ENCODE results near the gene DNHD1.

DNHD1 gene

GRCh38 chr11:6565325-6565724, 68.2 kb downstream of the DNHD1 start:
- DNase-seq, result no peak

- no peak for DNase-seq
Observed at GRCh38 chr11:6565988-6566703, 69.1 kb downstream of the DNHD1 start.

DNA sequence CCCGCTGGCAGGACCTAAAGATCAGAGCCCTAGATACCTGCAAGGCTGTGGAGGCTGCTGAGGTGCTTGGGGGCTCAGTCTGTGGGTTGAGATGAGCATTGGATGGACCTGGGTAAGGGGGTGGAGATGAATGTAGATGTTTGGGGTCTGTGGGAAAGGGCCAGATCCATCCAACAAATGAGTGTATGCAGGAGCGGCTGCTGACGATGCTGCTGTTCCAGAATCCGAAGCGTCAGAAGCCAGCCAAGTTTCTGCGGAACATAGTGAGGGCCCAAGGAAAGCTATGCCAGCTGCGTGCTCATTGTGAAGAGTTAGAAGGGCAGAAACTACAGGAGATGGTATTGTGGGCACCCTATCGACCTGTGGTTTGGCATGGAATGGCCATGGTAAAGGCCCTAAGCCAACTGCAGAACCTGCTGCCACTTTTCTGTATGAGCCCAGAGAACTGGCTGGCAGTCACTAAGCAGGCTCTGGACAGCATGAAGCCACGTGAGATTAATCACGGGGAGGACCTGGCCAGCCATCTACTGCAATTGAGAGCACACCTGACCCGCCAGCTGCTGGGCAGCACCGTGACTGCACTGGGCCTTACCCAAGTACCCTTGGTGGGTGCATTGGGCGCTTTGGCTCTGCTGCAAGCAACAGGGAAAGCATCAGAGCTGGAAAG, 69.8 kb downstream of the DNHD1 start:
- no peak for DNase-seq

DNA sequence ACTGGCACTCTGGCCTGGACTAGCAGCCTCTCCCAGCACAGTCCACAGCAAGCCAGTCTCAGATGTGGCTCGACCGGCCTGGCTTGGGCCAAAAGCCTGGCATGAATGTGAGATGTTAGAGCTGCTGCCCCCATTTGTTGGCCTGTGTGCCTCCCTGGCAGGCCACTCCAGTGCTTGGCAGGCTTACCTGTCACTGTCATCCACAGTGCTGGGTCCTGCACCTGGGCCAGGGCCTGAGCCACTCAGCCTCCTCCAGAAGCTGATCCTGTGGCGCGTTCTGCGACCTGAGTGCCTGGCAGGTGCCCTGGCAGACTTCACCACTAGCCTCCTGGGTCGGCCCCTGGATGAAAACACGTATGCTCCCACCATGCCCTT, 70.3 kb downstream of the DNHD1 start:
- no peak for DNase-seq

DNA sequence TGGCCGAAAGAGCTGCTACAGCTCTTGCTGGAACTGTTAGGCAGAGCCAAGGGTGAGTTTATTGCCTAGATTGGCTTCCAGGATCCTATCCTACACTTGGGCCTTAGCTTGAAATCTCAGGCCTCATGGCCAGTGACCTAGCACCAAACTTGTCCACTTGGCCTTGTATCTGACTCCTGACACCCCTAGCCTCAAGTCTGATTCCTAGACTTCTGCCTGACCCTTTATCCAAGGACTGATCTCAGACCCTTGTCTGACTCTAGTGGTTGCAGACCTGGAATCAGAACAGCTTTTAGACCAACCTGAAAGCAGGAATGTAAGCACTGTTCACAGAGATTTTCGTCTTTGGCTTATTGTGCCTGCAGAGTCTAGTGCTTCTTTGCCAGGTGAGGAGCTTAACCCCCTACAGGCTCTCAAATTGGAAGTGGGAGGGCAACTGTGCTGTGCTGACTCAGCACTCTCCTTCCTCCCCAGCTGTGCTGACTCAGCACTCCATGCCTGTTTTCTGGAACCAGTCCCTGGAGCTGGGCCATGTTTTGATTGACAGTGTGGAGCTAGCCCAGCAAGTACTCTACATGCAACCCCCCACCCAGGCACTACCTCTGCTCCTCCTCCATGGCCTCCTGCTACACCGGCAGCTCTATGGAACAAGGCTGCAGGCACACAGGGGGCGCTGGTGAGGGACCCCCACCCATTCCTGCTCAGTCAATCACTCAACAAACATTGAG, 71.3 kb downstream of the DNHD1 start:
- DNase-seq, result no peak

- no peak for DNase-seq
Observed at GRCh38 chr11:6569706-6570105, 72.6 kb downstream of the DNHD1 start.

DNA sequence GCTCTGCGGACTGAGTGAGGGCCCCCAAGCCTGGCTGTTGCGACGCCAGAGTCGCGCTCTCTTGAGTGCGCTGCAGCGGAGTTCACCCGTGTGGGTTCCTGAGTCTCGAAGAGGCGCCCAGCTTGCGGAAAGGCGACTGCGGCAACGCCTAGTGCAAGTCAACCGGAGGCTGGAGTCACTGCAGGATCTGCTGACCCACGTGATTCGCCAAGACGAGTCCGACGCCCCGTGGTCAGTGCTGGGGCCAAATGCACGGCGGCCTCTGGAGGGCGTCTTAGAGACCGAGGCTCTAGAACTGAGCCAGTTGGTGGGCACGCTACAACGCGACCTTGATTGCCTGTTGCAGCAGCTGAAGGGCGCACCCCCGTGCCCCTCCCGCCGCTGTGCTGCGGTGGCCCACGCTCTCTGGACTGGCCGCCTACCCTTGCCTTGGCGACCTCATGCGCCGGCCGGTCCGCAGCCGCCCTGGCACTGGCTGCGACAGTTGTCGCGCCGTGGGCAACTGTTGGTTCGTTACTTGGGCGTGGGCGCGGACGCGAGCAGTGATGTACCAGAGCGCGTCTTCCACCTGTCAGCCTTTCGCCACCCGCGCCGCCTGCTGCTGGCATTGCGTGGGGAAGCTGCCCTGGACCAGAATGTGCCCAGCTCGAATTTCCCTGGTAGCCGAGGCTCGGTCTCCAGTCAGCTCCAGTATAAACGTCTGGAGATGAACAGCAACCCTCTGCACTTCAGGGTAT, 73.8 kb downstream of the DNHD1 start:
- DNase-seq, result no peak

- DNase-seq, result no peak
Observed at GRCh38 chr11:6571434-6572008, 74.4 kb downstream of the DNHD1 start.

DNA sequence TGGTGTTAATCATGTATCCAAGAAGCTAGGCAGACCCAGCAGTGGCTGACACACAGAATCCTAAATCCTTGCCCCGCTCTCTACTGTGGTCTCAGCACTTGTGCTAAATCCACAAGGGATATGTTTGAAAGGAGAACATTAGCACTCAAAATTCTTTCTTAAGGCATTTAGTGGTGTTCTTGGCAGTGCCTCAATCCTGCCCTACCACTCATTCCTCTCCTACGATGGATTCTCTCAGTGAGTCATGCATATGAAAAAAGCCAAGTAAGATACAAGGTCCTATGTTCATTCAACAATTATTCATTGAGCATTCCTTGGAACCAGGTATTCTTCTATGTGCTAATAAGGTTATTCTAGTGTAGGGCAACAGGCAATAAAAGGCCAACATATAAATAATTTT, 75.1 kb downstream of the DNHD1 start:
- no peak for DNase-seq

DNA sequence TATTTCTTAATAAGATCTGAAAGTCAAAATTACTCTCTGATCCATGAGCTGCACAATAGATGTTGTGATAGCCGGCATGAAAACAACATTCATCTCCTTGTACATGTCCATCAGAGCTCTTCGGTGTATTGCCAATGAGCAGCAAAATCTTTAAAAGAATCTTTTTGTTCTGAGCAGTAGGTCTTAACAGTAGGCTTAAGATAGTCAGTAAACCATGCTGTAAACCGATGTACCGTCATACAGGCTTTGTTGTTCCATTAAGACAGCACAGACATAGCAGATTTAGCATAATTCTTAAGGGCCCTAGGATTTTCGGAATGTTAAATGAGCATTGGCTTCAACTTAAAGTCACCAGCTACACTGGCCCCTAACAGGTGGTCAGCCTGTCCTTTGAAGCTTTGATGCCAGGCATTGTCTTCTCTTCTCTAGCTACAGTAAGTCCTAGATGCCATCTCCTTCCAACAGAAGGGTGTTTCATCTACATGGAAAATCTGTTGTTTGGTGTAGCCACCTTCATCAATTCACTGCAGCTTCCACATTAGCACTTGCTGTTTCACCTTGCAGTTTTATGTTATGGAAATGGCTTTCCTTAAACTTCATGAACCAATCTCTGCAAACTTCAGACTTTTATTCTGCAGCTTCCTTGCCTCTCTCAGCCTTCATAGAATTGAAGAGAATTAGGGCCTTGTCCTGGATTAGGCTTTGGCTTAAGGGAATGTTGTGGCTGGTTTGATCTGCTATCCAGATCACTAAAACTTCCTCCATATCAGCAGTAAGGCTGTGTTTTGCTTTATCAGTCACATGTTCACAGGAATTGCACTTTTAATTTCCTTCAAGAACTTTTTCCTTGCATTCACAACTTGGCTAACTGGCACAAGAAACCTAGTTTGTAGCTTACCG, 78.0 kb downstream of the DNHD1 start:
- no peak for DNase-seq

DNA sequence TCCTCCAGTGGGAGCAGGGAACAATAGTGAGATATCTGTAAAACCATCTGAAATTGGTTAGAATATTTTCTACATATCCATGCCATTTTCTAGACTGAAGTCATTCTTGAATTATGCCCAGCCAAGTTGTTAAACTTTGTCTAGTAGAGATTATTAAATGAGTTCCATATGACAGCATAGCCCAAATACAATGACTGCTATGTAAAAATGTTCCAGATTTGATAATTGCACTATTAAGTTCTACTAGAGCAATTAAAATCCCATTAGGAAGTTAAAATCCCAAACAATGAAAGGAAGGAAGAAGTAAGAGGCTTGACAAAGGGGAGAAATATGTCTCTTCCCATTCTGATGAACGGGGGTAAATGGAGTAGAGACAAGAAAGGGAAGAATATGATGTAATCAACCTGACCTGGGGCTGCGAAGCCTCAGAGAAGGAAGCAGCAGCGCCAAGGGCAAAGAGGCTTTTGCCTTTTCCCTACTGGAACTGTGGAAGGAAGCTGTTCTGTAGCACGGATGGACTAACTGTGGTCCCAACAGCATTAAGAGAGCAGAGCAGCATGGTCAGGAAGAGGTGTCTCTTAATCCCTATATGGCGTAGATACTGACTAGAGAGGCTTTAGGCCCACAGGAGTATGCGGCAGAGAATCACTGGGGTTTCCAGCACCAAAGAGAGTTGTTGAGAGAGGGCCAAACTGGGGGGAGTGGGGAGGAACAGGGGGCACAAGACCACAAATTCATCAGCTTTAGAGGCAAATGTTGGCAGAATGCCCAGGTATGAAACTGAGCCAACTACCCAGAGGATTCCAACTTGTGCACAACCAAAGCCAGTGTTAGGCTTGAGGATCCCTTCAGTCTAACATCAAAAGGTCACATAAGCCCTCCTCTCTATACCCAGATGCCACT, 79.6 kb downstream of the DNHD1 start:
- no peak for DNase-seq

DNA sequence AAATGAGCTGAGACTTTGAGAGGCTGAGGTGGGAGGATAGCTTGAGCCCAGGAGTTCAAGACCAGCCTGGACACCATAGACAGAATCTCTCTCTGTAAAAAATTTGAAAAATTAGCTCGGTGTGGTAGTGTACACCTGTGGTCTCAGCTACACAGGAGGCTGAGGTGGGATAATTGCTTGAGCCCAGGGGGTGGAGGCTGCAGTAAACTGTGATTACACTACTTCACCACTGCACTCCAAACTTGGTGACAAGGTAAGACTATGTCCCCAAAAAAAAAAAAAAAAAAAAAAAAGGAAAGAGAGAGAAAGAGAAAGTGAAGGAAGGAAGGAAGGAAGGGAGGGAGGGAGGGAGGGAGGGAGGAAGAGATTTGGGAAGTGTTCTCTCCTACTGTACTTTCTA, 81.1 kb downstream of the DNHD1 start:
- no peak for DNase-seq

GRCh38 chr11:6579681-6580080, 82.6 kb downstream of the DNHD1 start:
- no peak for DNase-seq

DNA sequence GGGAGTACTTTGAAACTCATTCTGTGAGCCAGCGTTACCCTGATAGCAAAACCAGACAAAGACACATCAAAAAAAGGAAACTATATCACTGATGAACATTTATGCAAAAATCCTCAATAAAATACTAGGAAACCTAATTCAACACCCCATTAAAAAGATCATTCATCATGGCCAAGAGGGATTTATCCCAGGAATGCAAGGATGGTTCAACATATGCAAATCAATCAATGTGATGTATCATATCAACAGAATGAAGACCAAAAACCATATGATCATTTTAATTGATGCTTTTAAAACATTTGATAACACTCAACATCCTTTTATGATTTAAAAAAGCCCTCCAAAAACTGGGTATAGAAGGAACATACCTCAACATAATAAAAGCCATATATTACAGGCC, 86.5 kb downstream of the DNHD1 start:
- DNase-seq, result no peak

DNA sequence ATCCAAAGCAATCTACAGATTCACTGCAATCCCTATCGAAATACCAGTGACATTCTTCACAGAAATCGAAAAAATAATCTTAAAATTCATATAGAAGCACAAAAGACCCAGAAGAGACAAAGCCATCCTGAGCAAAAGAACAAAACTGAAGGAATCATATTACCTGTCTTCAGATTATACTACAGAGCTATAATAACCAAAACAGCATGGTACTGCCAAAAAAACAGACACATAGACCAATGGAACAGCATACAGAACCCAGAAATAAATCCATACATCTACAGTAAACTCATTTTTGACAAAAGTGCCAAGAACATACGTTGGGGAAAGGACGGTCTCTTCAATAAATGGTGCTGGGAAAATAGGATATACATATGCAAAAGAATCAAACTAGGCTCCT, 87.4 kb downstream of the DNHD1 start:
- DNase-seq, result no peak

- peak; percentile 40 for DNase-seq
Observed at GRCh38 chr11:6586434-6587359, 89.6 kb downstream of the DNHD1 start.

GRCh38 chr11:6587360-6587953, 90.4 kb downstream of the DNHD1 start:
- peak; percentile 3 for DNase-seq

- DNase-seq, result no peak
Observed at GRCh38 chr11:6588018-6588417, 90.9 kb downstream of the DNHD1 start.

- no peak for DNase-seq
Observed at GRCh38 chr11:6594142-6594768, 97.2 kb downstream of the DNHD1 start.
